Brain microvascular endothelial cell (primary cell): ENCODE data around the gene IGSF21.

Source experiments
- DNase-seq: peaks from one replicate; pipeline ENCODE4 v3.0.0-alpha.2; 2020
- H3K27ac ChIP-seq: fragments of 250-450 bp; sonication (Bioruptor Pico); 2 replicates; pipeline ENCODE4 v1.5.1; 2020; ENCODE audit warnings: mild to moderate bottlenecking, moderate library complexity
- H3K27me3 ChIP-seq: fragments of 250-450 bp; sonication (Bioruptor Pico); replicated peaks from 2 replicates; pipeline ENCODE4 v1.5.1; 2020; ENCODE audit warnings: mild to moderate bottlenecking
- H3K36me3 ChIP-seq: fragments of 250-450 bp; sonication (Bioruptor Pico); replicated peaks from 2 replicates; pipeline ENCODE4 v1.5.1; 2020; ENCODE audit warnings: mild to moderate bottlenecking
- H3K4me3 ChIP-seq: 2 replicates; pipeline ENCODE4 v1.5.1; 2011; ENCODE audit warnings: low read depth, mild to moderate bottlenecking, control low read depth, low read length, moderate library complexity
- in situ Hi-C: cut with HindIII; loops from 2 replicates; pipeline ENCODE4 v1.10.0; 2017; ENCODE audit warnings: low sequenced_read_pairs, low pct_ligation_motif_present
- TF ChIP-seq, protein P1 (sequence below): IDR thresholded peaks from 2 replicates; pipeline ENCODE4 v1.5.1; 2011; ENCODE audit warnings: low read depth, mild to moderate bottlenecking, moderate library complexity, low read length, control low read depth, inconsistent platforms; ENCODE audit errors: missing control alignments

IGSF21 gene

GRCh38 chr1:18351735-18352134, 244.1 kb downstream of the IGSF21 start:
- in situ Hi-C loops, result no loop called here
- no peaks in the 10 kb centered on the region for H3K36me3 ChIP-seq
- TF ChIP-seq, protein P1, sequence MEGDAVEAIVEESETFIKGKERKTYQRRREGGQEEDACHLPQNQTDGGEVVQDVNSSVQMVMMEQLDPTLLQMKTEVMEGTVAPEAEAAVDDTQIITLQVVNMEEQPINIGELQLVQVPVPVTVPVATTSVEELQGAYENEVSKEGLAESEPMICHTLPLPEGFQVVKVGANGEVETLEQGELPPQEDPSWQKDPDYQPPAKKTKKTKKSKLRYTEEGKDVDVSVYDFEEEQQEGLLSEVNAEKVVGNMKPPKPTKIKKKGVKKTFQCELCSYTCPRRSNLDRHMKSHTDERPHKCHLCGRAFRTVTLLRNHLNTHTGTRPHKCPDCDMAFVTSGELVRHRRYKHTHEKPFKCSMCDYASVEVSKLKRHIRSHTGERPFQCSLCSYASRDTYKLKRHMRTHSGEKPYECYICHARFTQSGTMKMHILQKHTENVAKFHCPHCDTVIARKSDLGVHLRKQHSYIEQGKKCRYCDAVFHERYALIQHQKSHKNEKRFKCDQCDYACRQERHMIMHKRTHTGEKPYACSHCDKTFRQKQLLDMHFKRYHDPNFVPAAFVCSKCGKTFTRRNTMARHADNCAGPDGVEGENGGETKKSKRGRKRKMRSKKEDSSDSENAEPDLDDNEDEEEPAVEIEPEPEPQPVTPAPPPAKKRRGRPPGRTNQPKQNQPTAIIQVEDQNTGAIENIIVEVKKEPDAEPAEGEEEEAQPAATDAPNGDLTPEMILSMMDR, result no peak
- DNase-seq, result no peak
- H3K27me3 ChIP-seq, result no peaks in the 10 kb centered on the region
- H3K27ac ChIP-seq, result no peak overlapping the region
- no peak overlapping the region for H3K4me3 ChIP-seq

DNA sequence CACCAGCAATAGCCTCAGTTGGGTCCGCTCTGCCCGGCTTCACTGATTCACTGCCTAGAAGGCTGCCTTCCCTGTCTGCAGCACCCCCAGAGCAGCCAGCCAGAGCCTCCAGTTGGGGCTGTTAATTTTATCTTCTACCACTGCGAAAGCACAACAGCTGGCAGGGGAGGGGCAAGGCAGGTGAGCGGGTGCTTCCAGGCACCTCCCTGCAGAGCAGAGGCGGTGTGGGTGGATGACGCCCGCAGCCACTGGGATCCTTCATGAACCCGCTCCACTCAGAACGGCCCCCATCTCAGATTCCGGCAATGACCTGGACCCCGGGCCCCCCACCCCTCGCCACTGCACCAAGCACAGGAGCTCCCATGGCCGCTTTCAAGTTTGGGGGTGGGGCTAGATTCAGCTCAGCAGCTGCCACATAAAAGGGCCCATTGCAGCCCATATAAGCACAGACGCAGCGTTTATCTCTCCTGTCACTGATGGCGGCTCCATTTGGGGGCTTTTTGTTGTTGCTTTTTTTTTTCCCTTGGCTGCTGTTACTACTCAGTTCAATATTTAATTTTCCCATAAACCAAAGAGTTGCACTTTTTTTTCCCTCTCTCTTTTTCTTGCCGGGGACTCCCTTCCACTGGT, 245.2 kb downstream of the IGSF21 start:
- no peaks in the 10 kb centered on the region for H3K36me3 ChIP-seq
- no peak overlapping the region for H3K27ac ChIP-seq
- in situ Hi-C loops, result no loop called here
- DNase-seq, result no peak
- TF ChIP-seq, protein P1, result no peak
- H3K27me3 ChIP-seq, result no peaks in the 10 kb centered on the region
- H3K4me3 ChIP-seq, result no peak overlapping the region

GRCh38 chr1:18353528-18353927, 245.9 kb downstream of the IGSF21 start:
- H3K4me3 ChIP-seq, result no peak overlapping the region
- no peaks in the 10 kb centered on the region for H3K27me3 ChIP-seq
- in situ Hi-C loops, result no loop called here
- TF ChIP-seq, protein P1, result no peak
- H3K36me3 ChIP-seq, result no peaks in the 10 kb centered on the region
- no peak for DNase-seq
- H3K27ac ChIP-seq, result no peak overlapping the region

DNA sequence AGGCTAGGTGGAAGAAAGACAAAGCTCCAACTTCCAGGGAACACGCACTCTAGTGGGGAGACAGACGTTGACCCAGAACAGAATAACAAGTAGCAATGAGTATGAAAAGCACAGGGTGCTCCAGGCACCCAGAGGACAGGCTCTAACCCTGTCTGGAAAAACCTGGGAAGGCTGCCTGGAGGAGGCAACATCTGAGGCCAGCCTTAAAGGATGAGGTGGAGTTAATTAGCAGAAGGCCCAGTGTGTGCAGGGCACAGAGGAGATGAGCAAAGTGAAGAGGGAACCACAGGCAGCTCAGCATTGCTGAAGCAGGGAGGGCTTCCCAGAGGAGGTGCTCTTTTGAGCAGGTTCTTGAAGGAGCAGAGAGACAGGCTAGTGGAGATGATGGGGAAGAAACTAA, 246.4 kb downstream of the IGSF21 start:
- in situ Hi-C loops, result no loop called here
- TF ChIP-seq, protein P1, result no peak
- H3K27ac ChIP-seq, result no peak overlapping the region

GRCh38 chr1:18354612-18355011, 247.0 kb downstream of the IGSF21 start:
- TF ChIP-seq, protein P1, result no peak
- in situ Hi-C loops, result no loop called here
- H3K27me3 ChIP-seq, result no peaks in the 10 kb centered on the region
- H3K36me3 ChIP-seq, result no peaks in the 10 kb centered on the region
- H3K27ac ChIP-seq, result no peak overlapping the region
- no peak overlapping the region for H3K4me3 ChIP-seq
- no peak for DNase-seq

More for the DNA sequence above, 246.4 kb downstream of the IGSF21 start:
- no peaks in the 10 kb centered on the region for H3K36me3 ChIP-seq
- H3K27me3 ChIP-seq, result no peaks in the 10 kb centered on the region
- no peak overlapping the region for H3K4me3 ChIP-seq
- no peak for DNase-seq
